MCF 10A (cell line): ENCODE results near the gene ZBTB40. TPM values are rescaled to one million over a fixed set of nuclear protein-coding genes. Genes with fewer than 3 reads are reported as not detected.

Source experiments
- BruUV-seq: library from RNA; stranded (reverse); fragments of 400-500 nt; replicated peaks from 2 replicates; lab custom pipeline; 2021; lab: Mats Ljungman, UMichigan
- CTCF ChIA-PET: fragments of 300-600 bp; sonication (Branson Sonifier 250); formaldehyde crosslinking; extraction: SDS; loops from one replicate; lab custom pipeline; 2021; ENCODE audit warnings: antibody characterized with exemption, inconsistent platforms; lab: Yijun Ruan, JAX
- POLR2A ChIA-PET: fragments of 300-600, 350-650 bp; sonication (Branson Sonifier 250); formaldehyde crosslinking; extraction: SDS; loops from one replicate; lab custom pipeline; 2020; ENCODE audit warnings: antibody characterized with exemption, inconsistent platforms; lab: Yijun Ruan, JAX
- DNase-seq: peaks from one replicate; pipeline ENCODE4 v3.0.0-alpha.2; 2018; ENCODE audit not compliant: unreplicated experiment
- H3K27ac Mint-ChIP-seq: one replicate; pipeline ENCODE4 v1.8.0; 2022; ENCODE audit warnings: mild to moderate bottlenecking, low read depth, mixed read lengths; ENCODE audit not compliant: unreplicated experiment
- H3K27me3 Mint-ChIP-seq: one replicate; pipeline ENCODE4 v1.8.0; 2022; ENCODE audit warnings: mixed read lengths; ENCODE audit not compliant: insufficient read depth, unreplicated experiment
- H3K36me3 Mint-ChIP-seq: one replicate; pipeline ENCODE4 v1.8.0; 2022; ENCODE audit warnings: mild to moderate bottlenecking, moderate library complexity, mixed read lengths; ENCODE audit not compliant: insufficient read depth, unreplicated experiment
- H3K4me1 Mint-ChIP-seq: one replicate; pipeline ENCODE4 v1.8.0; 2022; ENCODE audit warnings: mixed read lengths; ENCODE audit not compliant: insufficient read depth, unreplicated experiment
- H3K4me3 Mint-ChIP-seq: one replicate; pipeline ENCODE4 v1.8.0; 2022; ENCODE audit warnings: mild to moderate bottlenecking, moderate library complexity, mixed read lengths; ENCODE audit not compliant: unreplicated experiment
- H3K9me3 Mint-ChIP-seq: one replicate; pipeline ENCODE4 v1.8.0; 2022; ENCODE audit warnings: mixed read lengths; ENCODE audit not compliant: unreplicated experiment
- CTCF ChIP-seq: fragments of 200-600 bp; IDR thresholded peaks from one replicate; pipeline ENCODE4 v1.8.0; 2022; ENCODE audit warnings: antibody characterized with exemption, mild to moderate bottlenecking; ENCODE audit not compliant: unreplicated experiment
- intact Hi-C: fragments of 100-400 bp; cut with micrococcal nuclease; formaldehyde crosslinking; loops from 2 replicates; pipeline ENCODE4 v1.14.1; 2022
- total RNA-seq: library from RNA; stranded (reverse); gene quantifications from 2 replicates; pipeline ENCODE4 v1.2.3, GENCODE V29; 2022

Gene ZBTB40
- total RNA-seq, 1 experiment from 2014 or later: 20.4 TPM

GRCh38 chr1:22537441-22538139, 85.9 kb downstream of the ZBTB40 start:
- no peaks in the 10 kb centered on the region for H3K27me3 Mint-ChIP-seq
- no peak overlapping the region for H3K27ac Mint-ChIP-seq
- no peaks in the 10 kb centered on the region for H3K9me3 Mint-ChIP-seq
- TF ChIP-seq CTCF: no peak
- no TSS peak for BruUV-seq
- H3K4me3 Mint-ChIP-seq: no peak overlapping the region
- intact Hi-C loops: no loop called here
- ChIA-PET POLR2A (no interaction called here), CTCF (interaction anchor here (0.7 kb wide), 1 partner anchor 262 kb away, joined by 3 read pairs; no protein-coding TSS in a partner anchor)
- DNase-seq: no peak
- no peaks in the 10 kb centered on the region for H3K36me3 Mint-ChIP-seq
- peaks cover 9% of the 10 kb centered on the region for H3K4me1 Mint-ChIP-seq

GRCh38 chr1:22539510-22540118, 88.0 kb downstream of the ZBTB40 start:
- TF ChIP-seq CTCF: no peak
- no peak for DNase-seq
- no peaks in the 10 kb centered on the region for H3K27me3 Mint-ChIP-seq
- POLR2A ChIA-PET: no interaction called here
- no peak overlapping the region for H3K27ac Mint-ChIP-seq
- CTCF ChIA-PET: interaction anchor here (1.0 kb wide), 1 partner anchor 100 kb away, joined by 3 read pairs; no protein-coding TSS in a partner anchor
- no TSS peak for BruUV-seq
- H3K4me3 Mint-ChIP-seq: no peak overlapping the region
- peaks cover 9% of the 10 kb centered on the region for H3K4me1 Mint-ChIP-seq
- intact Hi-C loops: no loop called here
- no peaks in the 10 kb centered on the region for H3K36me3 Mint-ChIP-seq
- H3K9me3 Mint-ChIP-seq: no peaks in the 10 kb centered on the region

- TF ChIP-seq CTCF: no peak
- no peaks in the 10 kb centered on the region for H3K36me3 Mint-ChIP-seq
- no peak overlapping the region for H3K4me3 Mint-ChIP-seq
- no peak overlapping the region for H3K27ac Mint-ChIP-seq
- no TSS peak for BruUV-seq
- no peaks in the 10 kb centered on the region for H3K9me3 Mint-ChIP-seq
- POLR2A ChIA-PET: no interaction called here
- CTCF ChIA-PET: interaction anchor here (1.0 kb wide), 1 partner anchor 100 kb away, joined by 3 read pairs; no protein-coding TSS in a partner anchor
- peaks cover under 1% of the 10 kb centered on the region for H3K27me3 Mint-ChIP-seq
- peaks cover 9% of the 10 kb centered on the region for H3K4me1 Mint-ChIP-seq
- peak; percentile 48 for DNase-seq
- intact Hi-C loops: no loop called here
These were observed 88.7 kb downstream of the ZBTB40 start for GRCh38 chr1:22540337-22540736.

GRCh38 chr1:22542886-22543285, 91.2 kb downstream of the ZBTB40 start:
- no peak for DNase-seq
- ChIA-PET POLR2A (no interaction called here), CTCF (no interaction called here)
- Mint-ChIP-seq H3K4me1 (peaks cover 15% of the 10 kb centered on the region), H3K27me3 (peaks cover 26% of the 10 kb centered on the region), H3K27ac (no peak overlapping the region), H3K4me3 (no peak overlapping the region), H3K9me3 (no peaks in the 10 kb centered on the region), H3K36me3 (no peaks in the 10 kb centered on the region)
- TF ChIP-seq CTCF: no peak
- intact Hi-C loops: no loop called here
- BruUV-seq: no TSS peak
